Measurements from ENCODE around the gene IL1RAPL2.

DNA sequence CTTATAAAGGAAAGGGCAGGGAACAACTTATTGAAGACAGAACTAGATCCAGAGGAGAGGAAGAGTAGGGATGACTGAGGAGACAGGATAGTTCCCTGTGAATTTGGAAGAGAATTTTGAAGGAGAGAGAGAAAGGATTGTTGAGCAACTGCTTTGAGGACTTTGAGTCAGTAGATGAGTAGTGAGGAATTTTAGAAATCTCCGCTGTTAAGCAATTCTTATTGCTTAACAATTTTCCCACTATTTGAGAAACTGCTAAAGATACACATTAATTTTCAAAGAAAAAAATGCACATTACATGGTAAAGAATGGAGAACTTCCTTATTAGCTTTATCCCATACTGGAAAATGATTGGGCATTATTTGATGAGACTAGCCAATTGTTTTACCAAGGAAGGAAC lies 1140.0 kb downstream of the IL1RAPL2 start:
- TF ChIP-seq CTCF (IDR thresholded peaks at IDR 0.05) (no peak), EZH2 (IDR thresholded peaks at IDR 0.05; ENCODE audit: borderline replicate concordance, insufficient read depth, low read depth, low read length, poor library complexity, severe bottlenecking) (no peak)

All from B cell (primary cell).